ENCODE results near the gene TSC1. TPM values are rescaled to one million over a fixed set of nuclear protein-coding genes. Genes with fewer than 3 reads are reported as not detected.

TSC1 gene
- total RNA-seq, 4 donors from 2014 or later: 48.4 to 206 (median 92.3) TPM

GRCh38 chr9:132857616-132858342 is 86.6 kb downstream of the TSC1 start:
- 72% methylated on average over 20 of the region's 24 CpGs; no CpG with 5 or more reads in 1 of the 2 donors for WGBS, 2 donors (ENCODE audit: low coverage in 1 of 2)
- H3K27me3 ChIP-seq: no peaks in the 10 kb centered on the region
- no peak overlapping the region for H3K4me3 ChIP-seq
- H3K27ac ChIP-seq: peak overlapping the region; percentile 26 to 75 (median 52)
- no peak for DNase-seq
- intact Hi-C loops (cut with DNase I; ENCODE audit: low total_unique reads) (no loop called here), in situ Hi-C loops (cut with MboI; ENCODE audit: low pct_ligation_motif_present in 1 of 4, low pct_unique_long_range_greater_than_20kb in 1 of 4, low sequenced_read_pairs in 3 of 4) (no loop called here)
- TF ChIP-seq CTCF (IDR thresholded peaks at IDR 0.05) (no peak), POLR2A (IDR thresholded peaks at IDR 0.05) (no peak), POLR2AphosphoS5 (IDR thresholded peaks at IDR 0.05) (no peak), EP300 (IDR thresholded peaks at IDR 0.05; ENCODE audit: low read depth) (no peak)
- H3K36me3 ChIP-seq: no peaks in the 10 kb centered on the region
- peaks cover 0 to 19% (median 2%) of the 10 kb centered on the region in 4 donors for H3K4me1 ChIP-seq
- H3K9me3 ChIP-seq: no peaks in the 10 kb centered on the region

GRCh38 chr9:132857031-132857430 is 87.4 kb downstream of the TSC1 start:
- WGBS, 2 donors (ENCODE audit: low coverage in 1 of 2): 64 to 73% methylated on average over 4 to 8 of the region's 8 CpGs
- TF ChIP-seq CTCF (IDR thresholded peaks at IDR 0.05) (no peak), EP300 (IDR thresholded peaks at IDR 0.05; ENCODE audit: low read depth) (no peak), POLR2A (IDR thresholded peaks at IDR 0.05) (no peak), POLR2AphosphoS5 (IDR thresholded peaks at IDR 0.05) (no peak)
- H3K36me3 ChIP-seq: no peaks in the 10 kb centered on the region
- peak overlapping the region; percentile 26 to 75 (median 52) for H3K27ac ChIP-seq
- H3K4me1 ChIP-seq: peaks cover 0 to 19% (median 2%) of the 10 kb centered on the region in 4 donors
- H3K4me3 ChIP-seq: no peak overlapping the region
- no peaks in the 10 kb centered on the region for H3K9me3 ChIP-seq
- H3K27me3 ChIP-seq: no peaks in the 10 kb centered on the region
- intact Hi-C loops (cut with DNase I; ENCODE audit: low total_unique reads): no loop called here
- DNase-seq: peak; percentile 43
- in situ Hi-C loops (cut with MboI; ENCODE audit: low pct_ligation_motif_present in 1 of 4, low pct_unique_long_range_greater_than_20kb in 1 of 4, low sequenced_read_pairs in 3 of 4): no loop called here

GRCh38 chr9:132855904-132856303 is 88.5 kb downstream of the TSC1 start:
- in situ Hi-C loops (cut with MboI; ENCODE audit: low pct_ligation_motif_present in 1 of 4, low pct_unique_long_range_greater_than_20kb in 1 of 4, low sequenced_read_pairs in 3 of 4): no loop called here
- no peak overlapping the region for H3K27ac ChIP-seq

GRCh38 chr9:132854832-132855231 is 89.6 kb downstream of the TSC1 start:
- peaks cover 0 to 19% (median 2%) of the 10 kb centered on the region in 4 donors for H3K4me1 ChIP-seq
- no peaks in the 10 kb centered on the region for H3K27me3 ChIP-seq
- no peak overlapping the region for H3K4me3 ChIP-seq
- DNase-seq: no peak
- no peaks in the 10 kb centered on the region for H3K36me3 ChIP-seq
- H3K27ac ChIP-seq: no peak overlapping the region
- intact Hi-C loops (cut with DNase I; ENCODE audit: low total_unique reads) (no loop called here), in situ Hi-C loops (cut with MboI; ENCODE audit: low pct_ligation_motif_present in 1 of 4, low pct_unique_long_range_greater_than_20kb in 1 of 4, low sequenced_read_pairs in 3 of 4) (no loop called here)
- no peak for TF ChIP-seq POLR2AphosphoS5 (IDR thresholded peaks at IDR 0.05)
- no peak for TF ChIP-seq EP300 (IDR thresholded peaks at IDR 0.05; ENCODE audit: low read depth)
- TF ChIP-seq CTCF (IDR thresholded peaks at IDR 0.05): no peak
- no peak for TF ChIP-seq POLR2A (IDR thresholded peaks at IDR 0.05)
- no peaks in the 10 kb centered on the region for H3K9me3 ChIP-seq
- 60% methylated on average over 10 of the region's 10 CpGs; no CpG with 5 or more reads in 1 of the 2 donors for WGBS, 2 donors (ENCODE audit: low coverage in 1 of 2)

More at GRCh38 chr9:132855904-132856303, 88.5 kb downstream of the TSC1 start:
- no peak for DNase-seq
- 88% methylated on average over 5 of the region's 5 CpGs; no CpG with 5 or more reads in 1 of the 2 donors for WGBS, 2 donors (ENCODE audit: low coverage in 1 of 2)
- Histone ChIP-seq H3K27me3 (no peaks in the 10 kb centered on the region), H3K9me3 (no peaks in the 10 kb centered on the region), H3K4me1 (peaks cover 0 to 19% (median 2%) of the 10 kb centered on the region in 4 donors), H3K36me3 (no peaks in the 10 kb centered on the region), H3K4me3 (no peak overlapping the region)
- intact Hi-C loops (cut with DNase I; ENCODE audit: low total_unique reads): no loop called here
- TF ChIP-seq CTCF (IDR thresholded peaks at IDR 0.05) (no peak), POLR2AphosphoS5 (IDR thresholded peaks at IDR 0.05) (no peak), POLR2A (IDR thresholded peaks at IDR 0.05) (no peak), EP300 (IDR thresholded peaks at IDR 0.05; ENCODE audit: low read depth) (no peak)

Data from transverse colon (tissue), 4 donors.